ENCODE results near the gene PODN.

Gene PODN

GRCh38 chr1:53116933-53117600 is 55.1 kb downstream of the PODN start:
- H3K27me3 ChIP-seq: no peaks in the 10 kb centered on the region
- H3K36me3 ChIP-seq: no peaks in the 10 kb centered on the region
- DNase-seq: no peak
- H3K4me1 ChIP-seq: peaks cover 4% of the 10 kb centered on the region
- no peak overlapping the region for H3K4me3 ChIP-seq (ENCODE audit: low read depth, low read length)
- TF ChIP-seq, protein P1, sequence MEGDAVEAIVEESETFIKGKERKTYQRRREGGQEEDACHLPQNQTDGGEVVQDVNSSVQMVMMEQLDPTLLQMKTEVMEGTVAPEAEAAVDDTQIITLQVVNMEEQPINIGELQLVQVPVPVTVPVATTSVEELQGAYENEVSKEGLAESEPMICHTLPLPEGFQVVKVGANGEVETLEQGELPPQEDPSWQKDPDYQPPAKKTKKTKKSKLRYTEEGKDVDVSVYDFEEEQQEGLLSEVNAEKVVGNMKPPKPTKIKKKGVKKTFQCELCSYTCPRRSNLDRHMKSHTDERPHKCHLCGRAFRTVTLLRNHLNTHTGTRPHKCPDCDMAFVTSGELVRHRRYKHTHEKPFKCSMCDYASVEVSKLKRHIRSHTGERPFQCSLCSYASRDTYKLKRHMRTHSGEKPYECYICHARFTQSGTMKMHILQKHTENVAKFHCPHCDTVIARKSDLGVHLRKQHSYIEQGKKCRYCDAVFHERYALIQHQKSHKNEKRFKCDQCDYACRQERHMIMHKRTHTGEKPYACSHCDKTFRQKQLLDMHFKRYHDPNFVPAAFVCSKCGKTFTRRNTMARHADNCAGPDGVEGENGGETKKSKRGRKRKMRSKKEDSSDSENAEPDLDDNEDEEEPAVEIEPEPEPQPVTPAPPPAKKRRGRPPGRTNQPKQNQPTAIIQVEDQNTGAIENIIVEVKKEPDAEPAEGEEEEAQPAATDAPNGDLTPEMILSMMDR (IDR thresholded peaks at IDR 0.05; ENCODE audit: low read depth, low read length): no peak
- H3K9me3 ChIP-seq: no peaks in the 10 kb centered on the region

- H3K4me3 ChIP-seq (ENCODE audit: low read depth, low read length): no peak overlapping the region
- H3K9me3 ChIP-seq: no peaks in the 10 kb centered on the region
- DNase-seq: no peak
- TF ChIP-seq, protein P1 (IDR thresholded peaks at IDR 0.05; ENCODE audit: low read depth, low read length): no peak
- peaks cover 5% of the 10 kb centered on the region for H3K4me1 ChIP-seq
- H3K36me3 ChIP-seq: no peaks in the 10 kb centered on the region
- H3K27me3 ChIP-seq: no peaks in the 10 kb centered on the region
Measured at GRCh38 chr1:53117836-53118235, 55.8 kb downstream of the PODN start.

- no peaks in the 10 kb centered on the region for H3K9me3 ChIP-seq
- no peak overlapping the region for H3K4me3 ChIP-seq (ENCODE audit: low read depth, low read length)
- TF ChIP-seq, protein P1 (IDR thresholded peaks at IDR 0.05; ENCODE audit: low read depth, low read length): no peak
- no peak for DNase-seq
- H3K4me1 ChIP-seq: peaks cover 5% of the 10 kb centered on the region
- H3K36me3 ChIP-seq: no peaks in the 10 kb centered on the region
- no peaks in the 10 kb centered on the region for H3K27me3 ChIP-seq
Measured at GRCh38 chr1:53120659-53121058, 58.6 kb downstream of the PODN start.

- Histone ChIP-seq H3K36me3 (no peaks in the 10 kb centered on the region), H3K27me3 (no peaks in the 10 kb centered on the region), H3K4me1 (peaks cover 2% of the 10 kb centered on the region), H3K9me3 (no peaks in the 10 kb centered on the region), H3K4me3 (ENCODE audit: low read depth, low read length) (no peak overlapping the region)
- TF ChIP-seq, protein P1 (IDR thresholded peaks at IDR 0.05; ENCODE audit: low read depth, low read length): no peak
- peak; percentile 57 for DNase-seq
Measured at GRCh38 chr1:53121319-53122172, 59.5 kb downstream of the PODN start.

- Histone ChIP-seq H3K27me3 (no peaks in the 10 kb centered on the region), H3K36me3 (no peaks in the 10 kb centered on the region), H3K4me3 (ENCODE audit: low read depth, low read length) (no peak overlapping the region), H3K9me3 (no peaks in the 10 kb centered on the region), H3K4me1 (peaks cover 2% of the 10 kb centered on the region)
- TF ChIP-seq, protein P1 (IDR thresholded peaks at IDR 0.05; ENCODE audit: low read depth, low read length): no peak
- DNase-seq: no peak
Measured at GRCh38 chr1:53122201-53122885, 60.3 kb downstream of the PODN start.
